Measurements from ENCODE around the gene SLC25A5.

GRCh38 chrX:119429471-119429870 lies 38.8 kb upstream of the SLC25A5 start:
- TF ChIP-seq, protein P1, sequence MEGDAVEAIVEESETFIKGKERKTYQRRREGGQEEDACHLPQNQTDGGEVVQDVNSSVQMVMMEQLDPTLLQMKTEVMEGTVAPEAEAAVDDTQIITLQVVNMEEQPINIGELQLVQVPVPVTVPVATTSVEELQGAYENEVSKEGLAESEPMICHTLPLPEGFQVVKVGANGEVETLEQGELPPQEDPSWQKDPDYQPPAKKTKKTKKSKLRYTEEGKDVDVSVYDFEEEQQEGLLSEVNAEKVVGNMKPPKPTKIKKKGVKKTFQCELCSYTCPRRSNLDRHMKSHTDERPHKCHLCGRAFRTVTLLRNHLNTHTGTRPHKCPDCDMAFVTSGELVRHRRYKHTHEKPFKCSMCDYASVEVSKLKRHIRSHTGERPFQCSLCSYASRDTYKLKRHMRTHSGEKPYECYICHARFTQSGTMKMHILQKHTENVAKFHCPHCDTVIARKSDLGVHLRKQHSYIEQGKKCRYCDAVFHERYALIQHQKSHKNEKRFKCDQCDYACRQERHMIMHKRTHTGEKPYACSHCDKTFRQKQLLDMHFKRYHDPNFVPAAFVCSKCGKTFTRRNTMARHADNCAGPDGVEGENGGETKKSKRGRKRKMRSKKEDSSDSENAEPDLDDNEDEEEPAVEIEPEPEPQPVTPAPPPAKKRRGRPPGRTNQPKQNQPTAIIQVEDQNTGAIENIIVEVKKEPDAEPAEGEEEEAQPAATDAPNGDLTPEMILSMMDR (IDR thresholded peaks at IDR 0.05; ENCODE audit: poor library complexity, severe bottlenecking), result no peak
- no peak for TF ChIP-seq EZH2 (IDR thresholded peaks at IDR 0.05; ENCODE audit: borderline replicate concordance, insufficient read depth, low read length, poor library complexity, severe bottlenecking)
